Frontal cortex (tissue), 4 donors: Measurements from ENCODE around the gene STAB2. TPM values are rescaled to one million over a fixed set of nuclear protein-coding genes. Genes with fewer than 3 reads are reported as not detected.
"Not testable (repeated sequence)": the region's sequence is repeated elsewhere in the genome, so short reads cannot be mapped to it uniquely, and the experiment has no call there.

Experiments
- DNase-seq, 2 donors: peaks; one replicate each; pipeline ENCODE4 v3.0.0; 2012; ENCODE audit warnings: low spot score in 2 of 2
- FAIRE-seq: peaks from 2 replicates; lab custom pipeline; 2012; peaks lifted over from hg19 to GRCh38; lab: Jason Lieb, UNC
- total RNA-seq: library from RNA; depleted of rRNA; stranded (reverse); fragments of >200 nt; gene quantifications from one replicate; pipeline ENCODE4 v1.2.3, GENCODE V29; 2014
- donor health status: control.
- donor health status: control.
- donor health status: control.

Gene STAB2
- total RNA-seq, 1 donor from 2014 or later = not detected

- DNase-seq (no peak), FAIRE-seq (no peak)
Observed at GRCh38 chr12:103794309-103795213, 207.5 kb downstream of the STAB2 start.

- FAIRE-seq = no peak
- no peak for DNase-seq
Observed at GRCh38 chr12:103798586-103798985, 211.5 kb downstream of the STAB2 start.

GRCh38 chr12:103799504-103799856 is 212.4 kb downstream of the STAB2 start:
- DNase-seq (no peak), FAIRE-seq (no peak)

- no peak for DNase-seq
- no peak for FAIRE-seq
Observed at GRCh38 chr12:103799857-103800771, 213.0 kb downstream of the STAB2 start.

DNA sequence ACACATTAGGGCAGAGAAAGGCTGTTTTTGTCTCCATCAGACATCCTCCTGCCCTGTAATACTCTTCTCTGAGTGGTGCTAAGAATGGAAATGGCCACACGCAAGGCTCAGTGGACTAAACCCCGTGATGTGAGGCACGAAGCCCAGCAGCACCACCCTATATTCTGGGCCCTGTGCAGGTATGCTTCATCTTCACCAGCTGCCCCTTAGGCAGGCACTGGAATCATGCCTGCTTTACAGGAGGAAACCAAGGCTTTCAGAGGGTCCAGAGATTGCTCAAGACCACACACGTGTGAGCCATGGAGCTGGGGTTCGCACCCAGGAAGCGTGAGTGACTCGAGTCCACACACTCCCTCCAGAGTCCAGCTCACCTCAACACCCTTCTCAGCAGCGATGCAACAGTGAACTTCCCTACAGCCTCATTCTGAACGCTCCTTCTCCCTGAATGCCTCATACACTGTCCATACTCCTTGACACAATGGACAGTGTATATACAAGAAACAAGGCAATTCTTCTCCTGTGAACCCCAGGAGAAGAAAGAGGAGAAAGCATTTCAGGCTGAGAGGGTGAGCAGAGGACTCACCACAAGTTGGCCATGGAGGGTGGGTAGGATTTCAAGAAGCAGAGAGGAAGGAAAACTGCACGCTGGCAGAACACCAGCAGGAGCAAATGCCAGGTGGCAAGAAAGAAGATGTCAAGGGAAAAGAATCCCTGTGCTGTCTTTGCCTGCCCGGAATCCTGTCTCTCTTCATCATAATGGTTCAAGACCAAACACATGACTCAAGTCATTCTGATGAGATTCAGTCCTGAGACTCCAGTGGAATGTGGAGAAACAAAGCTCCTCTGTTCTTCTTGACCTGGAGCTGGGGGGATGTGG is 214.9 kb downstream of the STAB2 start:
- DNase-seq (no peak), FAIRE-seq (no peak)

GRCh38 chr12:103802586-103802886 is 215.5 kb downstream of the STAB2 start:
- no peak for DNase-seq
- FAIRE-seq = no peak

DNA sequence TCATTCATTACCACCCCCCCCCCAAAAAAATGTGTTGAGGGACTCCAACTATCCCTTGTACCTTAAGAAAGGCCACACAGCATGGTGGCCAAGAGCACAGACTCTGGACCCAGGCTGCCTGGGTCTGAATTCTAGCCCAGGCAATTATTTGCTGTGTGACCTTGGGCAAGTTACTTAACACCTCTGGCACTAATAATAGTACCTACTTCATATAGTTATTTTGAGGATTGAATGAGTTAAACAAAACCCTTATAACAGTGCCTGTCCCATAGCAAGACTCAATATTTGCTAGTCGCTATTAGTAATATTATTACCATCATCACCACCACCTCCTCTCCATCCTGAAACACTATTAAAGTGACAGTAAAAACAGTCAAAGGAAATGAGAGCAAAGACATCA is 216.8 kb downstream of the STAB2 start:
- DNase-seq (no peak), FAIRE-seq (no peak)

- FAIRE-seq (no peak), DNase-seq (no peak)
Observed at GRCh38 chr12:103805655-103806360, 218.7 kb downstream of the STAB2 start.

GRCh38 chr12:103806803-103807202 is 219.7 kb downstream of the STAB2 start:
- DNase-seq = no peak
- no peak for FAIRE-seq

GRCh38 chr12:103807561-103808238 is 220.6 kb downstream of the STAB2 start:
- no peak for DNase-seq
- no peak for FAIRE-seq

DNA sequence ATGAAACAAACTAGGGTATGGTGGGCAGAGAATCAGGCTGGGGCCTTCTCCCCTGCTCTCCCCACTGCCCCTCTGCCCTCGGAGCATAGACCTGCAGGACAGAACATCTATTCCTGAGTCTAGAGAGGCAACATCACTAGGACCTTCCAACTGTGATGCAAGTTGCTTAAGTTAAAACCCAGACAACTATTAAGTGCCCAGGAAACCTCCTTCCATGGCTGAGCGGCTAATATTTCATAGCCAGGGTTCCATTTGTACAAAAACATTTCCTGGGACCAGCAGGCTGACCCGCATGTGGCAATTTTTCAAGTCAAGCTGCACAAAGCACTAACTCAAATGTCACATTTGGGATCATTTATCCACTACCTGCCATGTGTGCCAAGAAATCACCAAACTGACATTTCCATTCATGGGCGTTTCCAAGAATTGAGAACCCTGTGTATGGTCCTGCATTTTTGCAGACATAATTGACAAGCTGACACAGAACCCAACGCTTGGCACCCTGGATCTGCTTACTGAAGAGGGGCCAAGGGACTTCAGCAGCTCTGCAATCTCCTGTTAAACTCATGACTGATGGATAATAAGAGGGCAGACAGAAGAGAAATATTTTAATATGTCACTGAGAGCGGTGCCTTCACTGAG is 221.3 kb downstream of the STAB2 start:
- FAIRE-seq (no peak), DNase-seq (no peak)

GRCh38 chr12:103809154-103809553 is 222.1 kb downstream of the STAB2 start:
- FAIRE-seq = no peak
- DNase-seq = no peak

GRCh38 chr12:103809639-103810038 is 222.6 kb downstream of the STAB2 start:
- not testable (repeated sequence) for FAIRE-seq, DNase-seq

DNA sequence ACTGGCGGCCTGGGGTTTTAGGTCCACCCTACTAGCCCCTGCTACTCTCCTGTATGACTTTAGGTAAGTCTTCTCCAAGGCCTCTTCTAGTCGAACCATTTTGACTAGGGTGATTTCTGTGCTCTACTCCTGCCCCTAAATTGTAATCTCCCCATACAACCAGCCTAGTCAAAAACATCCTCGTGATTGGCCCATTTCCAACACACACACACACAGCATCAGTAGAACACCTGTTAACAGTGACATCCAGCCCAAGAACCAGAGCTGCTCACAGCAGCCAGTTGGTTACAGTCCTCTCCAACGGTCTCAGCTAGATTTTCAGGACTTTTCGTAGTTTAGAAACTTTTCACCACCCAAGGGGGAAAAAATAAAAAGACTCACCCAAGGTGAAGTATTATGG is 223.0 kb downstream of the STAB2 start:
- DNase-seq = no peak
- FAIRE-seq = no peak

GRCh38 chr12:103811791-103812190 is 224.7 kb downstream of the STAB2 start:
- FAIRE-seq (no peak), DNase-seq (no peak)

DNA sequence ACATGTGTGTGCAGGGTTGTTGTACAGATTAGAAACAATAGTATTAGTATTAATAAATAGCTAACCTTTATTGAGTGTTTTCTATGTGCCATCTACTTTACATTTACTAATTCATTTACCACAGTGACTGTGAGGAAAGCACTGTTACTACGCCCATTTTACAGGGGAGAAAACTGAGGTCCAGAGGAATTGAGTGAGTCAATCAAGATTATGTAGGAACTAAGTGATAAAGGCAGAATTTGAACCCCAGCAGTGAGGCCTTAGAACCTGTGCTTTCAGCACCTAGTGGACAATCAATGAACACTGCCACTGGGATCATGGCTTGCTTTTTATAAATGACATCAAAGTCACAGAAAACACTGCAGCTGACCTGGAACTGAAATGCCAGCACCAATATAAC is 225.7 kb downstream of the STAB2 start:
- FAIRE-seq = no peak
- no peak for DNase-seq

GRCh38 chr12:103813426-103813825 is 226.4 kb downstream of the STAB2 start:
- no peak for FAIRE-seq

DNA sequence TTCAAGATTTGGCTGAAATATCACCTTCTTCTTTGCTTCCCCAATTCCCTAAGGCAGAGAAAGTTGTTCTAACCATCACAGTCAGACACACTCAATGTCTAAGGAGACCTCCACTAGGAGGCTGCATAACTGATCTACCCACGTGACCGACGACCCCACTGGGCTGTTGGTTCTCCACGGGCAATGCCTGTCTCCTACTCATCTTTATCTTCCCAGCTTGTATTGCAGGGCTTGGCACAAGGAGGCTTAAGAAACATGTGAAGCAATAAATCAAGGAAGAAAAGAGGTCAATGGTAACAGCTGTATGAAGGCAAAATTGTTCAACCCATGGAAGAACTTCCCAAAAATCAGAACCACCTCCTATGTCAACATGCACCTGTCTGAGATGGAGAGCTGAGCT is 226.9 kb downstream of the STAB2 start:
- FAIRE-seq = no peak
- DNase-seq = no peak

More at GRCh38 chr12:103813426-103813825, 226.4 kb downstream of the STAB2 start:
- no peak for DNase-seq
